Uterus (tissue), 2 donors: Measurements from ENCODE around the gene CXCL1.

Experiments used
- POLR2A ChIP-seq, 2 donors: fragments of 450-650 bp; IDR thresholded peaks; one replicate each; pipeline ENCODE4 v1.6.1; 2016; ENCODE audit warnings: antibody characterized with exemption in 2 of 2, mild to moderate bottlenecking in 1 of 2, moderate library complexity in 1 of 2
- TF ChIP-seq, protein P1 (sequence below), 4 experiments: fragments of 200-600 bp in 2 of 4; fragments of 450-650 bp in 2 of 4; sonication (generic) in 2 of 4; IDR thresholded peaks; one replicate each; pipeline ENCODE4 v1.5.1; 2016 to 2019; ENCODE audit warnings: antibody characterized with exemption in 4 of 4, mild to moderate bottlenecking in 2 of 4, moderate library complexity in 1 of 4

DNA sequence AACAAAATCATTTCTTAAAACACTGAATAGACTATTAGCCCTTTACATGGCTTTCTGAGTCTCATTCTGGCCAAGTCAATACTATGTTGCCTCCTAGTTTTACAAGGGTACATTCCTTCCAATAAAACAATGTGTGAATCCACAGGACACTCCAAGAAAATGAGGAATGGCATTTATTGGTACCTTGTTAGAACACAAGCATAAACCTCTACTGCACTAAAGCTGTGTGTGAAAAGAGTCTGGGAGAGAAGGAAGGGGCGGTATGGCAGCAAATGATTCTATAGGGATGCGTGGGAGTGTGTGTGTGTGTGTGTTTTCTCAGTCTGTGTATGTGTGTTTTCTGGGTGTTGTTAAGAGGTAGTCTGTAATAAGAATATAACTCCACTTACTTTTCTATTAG, 48.9 kb downstream of the CXCL1 start:
- TF ChIP-seq, protein P1, sequence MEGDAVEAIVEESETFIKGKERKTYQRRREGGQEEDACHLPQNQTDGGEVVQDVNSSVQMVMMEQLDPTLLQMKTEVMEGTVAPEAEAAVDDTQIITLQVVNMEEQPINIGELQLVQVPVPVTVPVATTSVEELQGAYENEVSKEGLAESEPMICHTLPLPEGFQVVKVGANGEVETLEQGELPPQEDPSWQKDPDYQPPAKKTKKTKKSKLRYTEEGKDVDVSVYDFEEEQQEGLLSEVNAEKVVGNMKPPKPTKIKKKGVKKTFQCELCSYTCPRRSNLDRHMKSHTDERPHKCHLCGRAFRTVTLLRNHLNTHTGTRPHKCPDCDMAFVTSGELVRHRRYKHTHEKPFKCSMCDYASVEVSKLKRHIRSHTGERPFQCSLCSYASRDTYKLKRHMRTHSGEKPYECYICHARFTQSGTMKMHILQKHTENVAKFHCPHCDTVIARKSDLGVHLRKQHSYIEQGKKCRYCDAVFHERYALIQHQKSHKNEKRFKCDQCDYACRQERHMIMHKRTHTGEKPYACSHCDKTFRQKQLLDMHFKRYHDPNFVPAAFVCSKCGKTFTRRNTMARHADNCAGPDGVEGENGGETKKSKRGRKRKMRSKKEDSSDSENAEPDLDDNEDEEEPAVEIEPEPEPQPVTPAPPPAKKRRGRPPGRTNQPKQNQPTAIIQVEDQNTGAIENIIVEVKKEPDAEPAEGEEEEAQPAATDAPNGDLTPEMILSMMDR (IDR thresholded peaks at IDR 0.05) = no peak
- no peak for TF ChIP-seq POLR2A (IDR thresholded peaks at IDR 0.05)
